Spleen (tissue), 11 donors: ENCODE measurements around the gene USP30. TPM values are rescaled to one million over a fixed set of nuclear protein-coding genes. Genes with fewer than 3 reads are reported as not detected.

Experiments used
- DNase-seq: peaks from one replicate; pipeline ENCODE4 v3.0.0-alpha.2; 2020
- H3K27ac ChIP-seq, 8 donors: fragments of 200-600 bp; sonication (generic) in 7 of 8; 1 replicate in 4 of 8; 2 replicates in 4 of 8; pipeline versions ENCODE4 v1.5.0 to v1.8.0; 2016 to 2021; ENCODE audit warnings: inconsistent platforms in 4 of 8, mild to moderate bottlenecking in 4 of 8, moderate library complexity in 1 of 8
- H3K27me3 ChIP-seq, 7 donors: fragments of 200-600 bp; sonication (generic) in 6 of 7; replicated peaks in 1 of 7; 1 replicate in 4 of 7; 2 replicates in 3 of 7; pipeline versions ENCODE4 v1.5.0 to v1.8.0; 2016 to 2021; ENCODE audit warnings: inconsistent platforms in 3 of 7, mild to moderate bottlenecking in 1 of 7
- H3K36me3 ChIP-seq, 6 donors: fragments of 200-600 bp; sonication (generic) in 5 of 6; 1 replicate in 4 of 6; 2 replicates in 2 of 6; pipeline versions ENCODE4 v1.5.0 to v1.8.0; 2016 to 2021; ENCODE audit warnings: inconsistent platforms in 2 of 6
- H3K4me1 ChIP-seq, 6 donors: fragments of 200-600 bp; sonication (generic) in 5 of 6; 1 replicate in 3 of 6; 2 replicates in 3 of 6; pipeline versions ENCODE4 v1.5.0 to v1.8.0; 2016 to 2021; ENCODE audit warnings: inconsistent platforms in 3 of 6
- H3K4me3 ChIP-seq, 8 donors: fragments of 200-600 bp; sonication (generic) in 7 of 8; 1 replicate in 4 of 8; 2 replicates in 4 of 8; pipeline versions ENCODE4 v1.5.0 to v1.8.0; 2016 to 2021; ENCODE audit warnings: inconsistent platforms in 4 of 8, mild to moderate bottlenecking in 4 of 8, moderate library complexity in 2 of 8
- H3K9me3 ChIP-seq, 8 donors: fragments of 200-600 bp; sonication (generic) in 7 of 8; 1 replicate in 4 of 8; 2 replicates in 4 of 8; pipeline versions ENCODE4 v1.5.0 to v1.8.0; 2016 to 2021; ENCODE audit warnings: inconsistent platforms in 4 of 8
- POLR2A ChIP-seq, 3 donors: fragments of 450-650 bp; IDR thresholded peaks; one replicate each; pipeline ENCODE4 v1.5.1; 2017; ENCODE audit warnings: antibody characterized with exemption in 3 of 3, mild to moderate bottlenecking in 1 of 3
- POLR2AphosphoS5 ChIP-seq, 3 donors: sonication (generic); formaldehyde crosslinking; IDR thresholded peaks; one replicate each; pipeline ENCODE4 v1.5.1; 2017; ENCODE audit warnings: antibody characterized with exemption in 3 of 3
- WGBS, 5 donors: extraction: QIAGEN DNeasy Blood & Tissue Kit in 3 of 5; methylation state at CpG; one replicate each; pipeline versions ENCODE4 v1.1.5 to v1.1.7; 2013 to 2018; 5-methylcytosine and 5-hydroxymethylcytosine counted together
- intact Hi-C: fragments of 100-400 bp; cut with DNase I; formaldehyde crosslinking; loops from one replicate; pipeline ENCODE4 v1.15.0; 2023; ENCODE audit warnings: low total_unique reads
- polyA plus RNA-seq, 3 donors: library from polyadenylated mRNA; stranded (reverse); fragments of 200-250 nt; gene quantifications; one replicate each; pipeline ENCODE4 v1.2.1, GENCODE V29; 2013
- total RNA-seq, 7 donors: library from RNA; depleted of rRNA in 3 of 7; stranded (reverse); fragments of >200 nt in 3 of 7; fragmentation: NEBNext Ultra II Directional in 4 of 7; extraction: Animal tissue kit (Norgen Biotek cat#: 25700) in 4 of 7; gene quantifications; one replicate each; pipeline versions ENCODE4 v1.1.0 to v1.2.1, GENCODE V29; 2016 to 2021
- TF ChIP-seq, protein P1 (sequence below), 11 experiments: fragments of 200-600 bp in 7 of 11; fragments of 450-650 bp in 4 of 11; sonication (generic) in 4 of 11; IDR thresholded peaks in 8 of 11; conservative IDR thresholded peaks in 3 of 11; 1 replicate in 7 of 11; 2 replicates in 4 of 11; pipeline versions ENCODE4 v1.4.0 to v1.8.0; 2016 to 2021; ENCODE audit warnings: antibody characterized with exemption in 11 of 11, inconsistent platforms in 4 of 11, mild to moderate bottlenecking in 1 of 11
- donor health status: healthy with polysubstance abuse.
- donor health status: DM: no; HTN: no; CAD: no; lungs with moderate emphysema.
- donor health status: DM: no; HTN: no; CAD: no.
- donor health status: Bipolar disorder and iron deficiency.
- donor health status: healthy.
- donor health status: DM: no; HTN: no; CAD: no.
- donor health status: DM: yes; HTN: yes; CAD: no.

USP30 gene
- total and polyA plus RNA-seq, 10 donors = 3.9 to 23.2 (median 11.5) TPM

DNA sequence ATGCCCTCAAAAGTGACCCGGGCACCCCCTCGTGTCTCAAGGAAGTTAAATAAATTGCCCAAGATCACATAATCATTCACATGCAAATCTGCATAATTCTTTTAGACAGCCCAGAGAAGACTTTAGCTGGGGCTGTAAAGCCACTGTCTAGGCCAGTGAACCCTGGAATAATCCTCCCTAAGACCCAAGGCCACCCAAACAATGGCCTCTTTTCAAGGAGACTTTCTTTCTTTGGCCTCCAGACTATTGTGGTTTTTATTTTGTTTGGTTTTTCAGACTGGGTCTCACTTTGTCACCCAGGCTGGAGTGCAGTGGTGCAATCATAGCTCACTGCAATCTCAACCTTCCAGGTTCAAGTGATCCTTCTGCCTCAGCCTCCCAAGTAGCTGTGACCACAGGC lies 42.1 kb upstream of the USP30 start:
- TF ChIP-seq POLR2AphosphoS5 (IDR thresholded peaks at IDR 0.05) (no peak), POLR2A (IDR thresholded peaks at IDR 0.05) (no peak)
- TF ChIP-seq, protein P1, sequence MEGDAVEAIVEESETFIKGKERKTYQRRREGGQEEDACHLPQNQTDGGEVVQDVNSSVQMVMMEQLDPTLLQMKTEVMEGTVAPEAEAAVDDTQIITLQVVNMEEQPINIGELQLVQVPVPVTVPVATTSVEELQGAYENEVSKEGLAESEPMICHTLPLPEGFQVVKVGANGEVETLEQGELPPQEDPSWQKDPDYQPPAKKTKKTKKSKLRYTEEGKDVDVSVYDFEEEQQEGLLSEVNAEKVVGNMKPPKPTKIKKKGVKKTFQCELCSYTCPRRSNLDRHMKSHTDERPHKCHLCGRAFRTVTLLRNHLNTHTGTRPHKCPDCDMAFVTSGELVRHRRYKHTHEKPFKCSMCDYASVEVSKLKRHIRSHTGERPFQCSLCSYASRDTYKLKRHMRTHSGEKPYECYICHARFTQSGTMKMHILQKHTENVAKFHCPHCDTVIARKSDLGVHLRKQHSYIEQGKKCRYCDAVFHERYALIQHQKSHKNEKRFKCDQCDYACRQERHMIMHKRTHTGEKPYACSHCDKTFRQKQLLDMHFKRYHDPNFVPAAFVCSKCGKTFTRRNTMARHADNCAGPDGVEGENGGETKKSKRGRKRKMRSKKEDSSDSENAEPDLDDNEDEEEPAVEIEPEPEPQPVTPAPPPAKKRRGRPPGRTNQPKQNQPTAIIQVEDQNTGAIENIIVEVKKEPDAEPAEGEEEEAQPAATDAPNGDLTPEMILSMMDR (IDR thresholded peaks at IDR 0.05 in 8 of 11, conservative IDR thresholded peaks at IDR 0.05 in 3 of 11) = no peak
- 72 to 85% (median 75%) methylated on average over 2 of the region's 2 CpGs for WGBS, 5 donors
- H3K4me3 ChIP-seq = no peak overlapping the region
- intact Hi-C loops = no loop called here
- no peak overlapping the region for H3K27ac ChIP-seq
- no peaks in the 10 kb centered on the region for H3K36me3 ChIP-seq
- H3K9me3 ChIP-seq = no peaks in the 10 kb centered on the region
- H3K27me3 ChIP-seq = peaks cover 0 to 28% (median 3%) of the 10 kb centered on the region in 7 donors
- H3K4me1 ChIP-seq = no peaks in the 10 kb centered on the region
- DNase-seq = no peak

DNA sequence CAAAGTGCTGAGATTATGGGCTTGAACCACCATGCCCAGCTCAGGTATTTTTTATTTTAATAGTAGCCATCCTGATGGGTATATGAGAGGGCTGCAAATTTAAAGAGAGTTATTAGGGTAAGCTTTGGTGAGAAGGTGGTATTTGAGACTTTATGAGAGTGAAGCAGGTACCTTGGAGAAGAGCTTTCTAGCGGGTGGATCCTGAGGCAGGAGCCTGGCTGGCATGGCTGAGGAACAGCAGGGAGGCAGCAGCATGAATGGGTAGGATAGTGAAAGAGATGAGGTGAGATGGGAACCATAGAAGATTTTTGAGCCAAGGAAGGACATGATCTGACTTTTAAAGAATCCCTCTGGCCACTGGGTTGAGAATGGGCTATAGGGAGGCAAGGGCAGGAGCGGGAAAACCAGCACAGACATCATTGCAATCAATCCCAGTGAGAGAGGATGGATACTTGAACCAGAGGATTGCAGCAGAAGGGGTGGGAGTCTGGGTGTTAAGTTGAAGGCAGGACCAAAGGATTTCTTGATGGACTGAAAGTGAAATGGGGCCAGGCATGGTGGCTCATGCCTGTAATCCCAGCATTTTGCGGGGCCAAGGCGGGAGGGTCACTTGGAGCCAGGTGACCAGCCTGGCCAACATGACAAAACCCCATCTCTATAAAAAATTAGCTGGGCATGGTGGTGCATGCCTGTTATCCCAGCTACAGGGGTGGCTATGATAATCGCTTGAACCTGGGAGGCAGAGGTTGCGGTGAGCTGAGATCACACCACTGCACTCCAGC lies 37.2 kb upstream of the USP30 start:
- Histone ChIP-seq H3K27ac (no peak overlapping the region), H3K4me1 (no peaks in the 10 kb centered on the region), H3K9me3 (no peaks in the 10 kb centered on the region), H3K27me3 (peaks cover 0 to 67% (median 4%) of the 10 kb centered on the region in 7 donors), H3K4me3 (no peak overlapping the region), H3K36me3 (no peaks in the 10 kb centered on the region)
- intact Hi-C loops = no loop called here
- 83 to 93% (median 90%) methylated on average over 6 of the region's 6 CpGs for WGBS, 5 donors
- DNase-seq = no peak
- TF ChIP-seq, protein P1 (IDR thresholded peaks at IDR 0.05 in 8 of 11, conservative IDR thresholded peaks at IDR 0.05 in 3 of 11) = no peak
- TF ChIP-seq POLR2A (IDR thresholded peaks at IDR 0.05) (no peak), POLR2AphosphoS5 (IDR thresholded peaks at IDR 0.05) (no peak)

DNA sequence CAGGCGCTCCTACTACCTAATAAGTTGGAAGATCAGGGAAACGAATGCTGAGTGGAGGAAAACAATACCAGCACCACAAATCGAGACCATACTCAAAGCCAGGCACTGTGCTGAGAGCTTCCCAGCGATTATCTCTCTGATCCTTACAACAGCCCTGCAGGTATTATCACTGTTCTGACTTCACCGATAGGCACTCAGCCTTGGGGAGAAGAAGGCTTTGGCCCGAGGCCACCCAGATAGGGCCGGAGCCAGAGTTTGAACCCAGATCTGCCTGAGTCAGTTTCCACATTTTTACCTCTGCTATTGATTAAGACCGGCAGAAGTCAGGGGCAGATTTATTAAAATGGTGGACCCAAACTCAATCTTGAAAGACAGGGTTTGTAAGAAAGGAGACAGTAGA lies 36.4 kb upstream of the USP30 start:
- Histone ChIP-seq H3K4me3 (no peak overlapping the region), H3K36me3 (no peaks in the 10 kb centered on the region), H3K4me1 (peaks cover 0 to 6% (median 4%) of the 10 kb centered on the region in 6 donors), H3K9me3 (no peaks in the 10 kb centered on the region), H3K27ac (no peak overlapping the region), H3K27me3 (peaks cover 0 to 76% (median 9%) of the 10 kb centered on the region in 7 donors)
- no peak for DNase-seq
- WGBS, 5 donors = 79 to 87% (median 80%) methylated on average over 8 of the region's 8 CpGs
- intact Hi-C loops = no loop called here
- no peak for TF ChIP-seq POLR2AphosphoS5 (IDR thresholded peaks at IDR 0.05)
- TF ChIP-seq, protein P1 (IDR thresholded peaks at IDR 0.05 in 8 of 11, conservative IDR thresholded peaks at IDR 0.05 in 3 of 11) = no peak
- no peak for TF ChIP-seq POLR2A (IDR thresholded peaks at IDR 0.05)

DNA sequence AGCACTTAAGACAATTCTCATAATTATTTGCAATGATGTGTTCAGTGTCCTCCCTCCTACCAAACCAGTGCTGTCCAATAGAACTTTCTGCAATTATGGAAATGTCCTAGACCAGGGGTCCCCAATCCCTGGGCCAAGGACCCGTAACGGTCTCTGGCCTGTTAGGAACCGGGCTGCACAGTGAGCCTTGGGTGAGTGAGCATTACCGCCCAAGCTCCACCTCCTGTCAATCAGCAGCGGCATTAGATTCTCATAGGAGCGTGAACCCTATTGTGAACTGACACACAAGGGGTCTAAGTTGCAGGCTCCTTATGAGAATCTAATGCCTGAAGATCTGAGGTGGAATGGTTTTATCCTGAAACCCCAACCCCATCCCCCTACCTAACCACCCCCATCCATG lies 35.4 kb upstream of the USP30 start:
- H3K9me3 ChIP-seq = no peaks in the 10 kb centered on the region
- H3K4me3 ChIP-seq = no peak overlapping the region
- no peak for TF ChIP-seq POLR2AphosphoS5 (IDR thresholded peaks at IDR 0.05)
- TF ChIP-seq POLR2A (IDR thresholded peaks at IDR 0.05) = no peak
- TF ChIP-seq, protein P1 (IDR thresholded peaks at IDR 0.05 in 8 of 11, conservative IDR thresholded peaks at IDR 0.05 in 3 of 11) = no peak
- no peak for DNase-seq
- peaks cover 0 to 8% (median 4%) of the 10 kb centered on the region in 6 donors for H3K4me1 ChIP-seq
- H3K27me3 ChIP-seq = peaks cover 0 to 80% (median 15%) of the 10 kb centered on the region in 7 donors
- no peak overlapping the region for H3K27ac ChIP-seq
- no peaks in the 10 kb centered on the region for H3K36me3 ChIP-seq
- WGBS, 5 donors = 69 to 87% (median 84%) methylated on average over 6 of the region's 6 CpGs
- intact Hi-C loops = no loop called here
